ENCODE data around the gene RNF150.

- TF ChIP-seq, protein P1, sequence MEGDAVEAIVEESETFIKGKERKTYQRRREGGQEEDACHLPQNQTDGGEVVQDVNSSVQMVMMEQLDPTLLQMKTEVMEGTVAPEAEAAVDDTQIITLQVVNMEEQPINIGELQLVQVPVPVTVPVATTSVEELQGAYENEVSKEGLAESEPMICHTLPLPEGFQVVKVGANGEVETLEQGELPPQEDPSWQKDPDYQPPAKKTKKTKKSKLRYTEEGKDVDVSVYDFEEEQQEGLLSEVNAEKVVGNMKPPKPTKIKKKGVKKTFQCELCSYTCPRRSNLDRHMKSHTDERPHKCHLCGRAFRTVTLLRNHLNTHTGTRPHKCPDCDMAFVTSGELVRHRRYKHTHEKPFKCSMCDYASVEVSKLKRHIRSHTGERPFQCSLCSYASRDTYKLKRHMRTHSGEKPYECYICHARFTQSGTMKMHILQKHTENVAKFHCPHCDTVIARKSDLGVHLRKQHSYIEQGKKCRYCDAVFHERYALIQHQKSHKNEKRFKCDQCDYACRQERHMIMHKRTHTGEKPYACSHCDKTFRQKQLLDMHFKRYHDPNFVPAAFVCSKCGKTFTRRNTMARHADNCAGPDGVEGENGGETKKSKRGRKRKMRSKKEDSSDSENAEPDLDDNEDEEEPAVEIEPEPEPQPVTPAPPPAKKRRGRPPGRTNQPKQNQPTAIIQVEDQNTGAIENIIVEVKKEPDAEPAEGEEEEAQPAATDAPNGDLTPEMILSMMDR (IDR thresholded peaks at IDR 0.05; ENCODE audit: insufficient read depth, low read length): no peak
- no peak for TF ChIP-seq POLR2AphosphoS5 (IDR thresholded peaks at IDR 0.05; ENCODE audit: low read depth)
- no peak for TF ChIP-seq SPI1 (IDR thresholded peaks at IDR 0.05; ENCODE audit: borderline replicate concordance, low read depth)
- TF ChIP-seq REST (IDR thresholded peaks at IDR 0.05; ENCODE audit: insufficient replicate concordance, low read depth): no peak
- TF ChIP-seq GABPA (IDR thresholded peaks at IDR 0.05; ENCODE audit: low read depth): no peak
Observed at GRCh38 chr4:140930557-140930956, 202.7 kb downstream of the RNF150 start.
